ENCODE results near the gene OR10G7. TPM values are rescaled to one million over a fixed set of nuclear protein-coding genes. Genes with fewer than 3 reads are reported as not detected.
A peak's percentile ranks its signal among the peaks of the same experiment; 100 is the strongest.

OR10G7 gene
- total RNA-seq (not detected), polyA plus RNA-seq (ENCODE audit: insufficient read length in 2 of 2) (not detected)
- long read RNA-seq, donor 1 = 0 reads
- long read RNA-seq, donor 2, partial matches to known transcripts = 0 of 1 reads
- long read RNA-seq, donor 2, other reads (novel, unspliced or antisense) = 0 of 1 reads
- long read RNA-seq, donor 3 = 0 reads
- long read RNA-seq, donor 4 = 0 reads

GRCh38 chr11:124041254-124041653, at the start of gene OR10G7:
Gene OR10G7 (minus strand): TSS chr11:124041325. CDS start chr11:124039001, 2,324 bp downstream.
- H3K9me3 ChIP-seq (ENCODE audit: control insufficient read depth, insufficient read depth, low read length) = no peaks in the 10 kb centered on the region
- H3K4me1 ChIP-seq (ENCODE audit: control insufficient read depth, insufficient read depth, low read length) = no peaks in the 10 kb centered on the region
- H3K36me3 ChIP-seq (ENCODE audit: control insufficient read depth, insufficient read depth, low read length) = no peaks in the 10 kb centered on the region
- no peaks in the 10 kb centered on the region for H3K27me3 ChIP-seq (ENCODE audit: control insufficient read depth, insufficient read depth, low read length)
- H3K27ac ChIP-seq (ENCODE audit: low read depth, low read length) = no peak within 1 kb of the TSS
- H3K4me3 ChIP-seq (ENCODE audit: low read depth, low read length) = no peak within 1 kb of the TSS
- WGBS (ENCODE audit: insufficient coverage) = no CpG with 5 or more reads among the region's 1 CpG
- DNase-seq (ENCODE audit: low read depth in 4 of 6, low spot score in 6 of 6) = peak in 1 of 6 donors; percentile 21

DNA sequence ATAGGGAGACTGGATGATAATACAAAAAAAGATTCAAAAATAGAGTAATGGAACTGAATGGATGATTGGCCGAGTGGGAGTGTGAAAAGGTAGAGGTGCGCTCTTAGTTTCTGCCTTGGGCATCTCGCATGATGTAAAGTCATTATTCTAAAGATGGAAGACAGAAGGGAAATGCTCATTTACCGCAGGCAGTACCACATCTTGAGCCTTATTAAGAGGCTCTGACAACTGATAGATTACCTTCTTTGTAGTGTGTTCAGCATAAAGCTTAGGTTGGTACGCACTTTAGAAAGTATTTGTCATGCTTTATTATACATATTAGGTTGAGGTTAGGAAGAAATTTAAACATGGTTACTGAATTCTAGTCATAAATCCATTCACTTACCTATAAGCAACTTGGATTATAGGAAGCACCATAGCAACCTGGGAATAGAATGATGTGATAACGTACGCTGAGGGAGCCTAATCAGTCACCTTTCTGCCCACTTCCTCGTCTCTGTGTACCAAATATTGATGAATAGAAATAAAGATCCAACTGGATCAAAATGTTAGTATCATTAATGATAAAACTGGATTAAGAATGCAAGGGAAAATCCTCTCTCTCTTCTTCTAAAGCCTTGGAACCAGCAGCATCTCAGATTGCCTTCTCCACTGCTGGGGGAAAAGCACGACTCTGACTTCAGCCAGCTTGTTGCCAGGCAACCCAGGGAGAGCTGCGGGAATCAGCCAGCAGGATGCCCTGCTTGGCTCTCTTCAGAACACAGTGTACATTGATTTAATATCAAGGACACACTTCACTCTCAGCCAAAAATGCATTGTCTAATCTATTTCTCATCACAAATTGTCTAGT, 45.1 kb upstream of the OR10G7 start:
- Histone ChIP-seq H3K36me3 (ENCODE audit: control insufficient read depth, insufficient read depth, low read length) (no peaks in the 10 kb centered on the region), H3K4me3 (ENCODE audit: low read depth, low read length) (no peak overlapping the region), H3K9me3 (ENCODE audit: control insufficient read depth, insufficient read depth, low read length) (no peaks in the 10 kb centered on the region), H3K27ac (ENCODE audit: low read depth, low read length) (no peak overlapping the region), H3K27me3 (ENCODE audit: control insufficient read depth, insufficient read depth, low read length) (no peaks in the 10 kb centered on the region), H3K4me1 (ENCODE audit: control insufficient read depth, insufficient read depth, low read length) (no peaks in the 10 kb centered on the region)
- 24% methylated on average over 5 of the region's 10 CpGs for WGBS (ENCODE audit: insufficient coverage)
- peak; percentile 61 to 97 (median 76) for DNase-seq (ENCODE audit: low read depth in 4 of 6, low spot score in 6 of 6)

GRCh38 chr11:124085583-124085982, 44.5 kb upstream of the OR10G7 start:
- no peaks in the 10 kb centered on the region for H3K4me1 ChIP-seq (ENCODE audit: control insufficient read depth, insufficient read depth, low read length)
- 63% methylated on average over 3 of the region's 3 CpGs for WGBS (ENCODE audit: insufficient coverage)
- no peaks in the 10 kb centered on the region for H3K36me3 ChIP-seq (ENCODE audit: control insufficient read depth, insufficient read depth, low read length)
- DNase-seq (ENCODE audit: low read depth in 4 of 6, low spot score in 6 of 6) = peak in 1 of 6 donors; percentile 58
- no peaks in the 10 kb centered on the region for H3K9me3 ChIP-seq (ENCODE audit: control insufficient read depth, insufficient read depth, low read length)
- no peak overlapping the region for H3K4me3 ChIP-seq (ENCODE audit: low read depth, low read length)
- no peaks in the 10 kb centered on the region for H3K27me3 ChIP-seq (ENCODE audit: control insufficient read depth, insufficient read depth, low read length)
- H3K27ac ChIP-seq (ENCODE audit: low read depth, low read length) = no peak overlapping the region

DNA sequence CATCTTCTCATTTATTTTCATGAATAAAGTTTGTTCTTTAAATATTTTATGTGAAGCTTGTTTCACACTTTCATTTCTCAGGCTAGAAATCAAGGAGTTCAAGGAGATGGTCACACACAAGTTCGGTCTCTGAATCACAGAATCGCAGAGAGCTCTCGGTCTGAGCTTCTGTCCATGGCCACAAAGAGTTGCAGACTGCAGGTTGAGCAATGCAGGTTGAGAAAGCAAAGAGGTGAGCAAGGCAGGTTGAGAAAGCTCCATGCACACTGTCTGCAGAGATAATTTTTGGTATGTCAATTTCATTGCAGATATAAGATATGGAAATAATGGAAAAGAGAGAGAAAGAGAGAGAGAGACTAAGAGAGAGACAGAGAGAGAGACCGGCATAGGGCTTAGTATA, 41.2 kb upstream of the OR10G7 start:
- 91% methylated on average over 4 of the region's 4 CpGs for WGBS (ENCODE audit: insufficient coverage)
- no peaks in the 10 kb centered on the region for H3K36me3 ChIP-seq (ENCODE audit: control insufficient read depth, insufficient read depth, low read length)
- no peak overlapping the region for H3K4me3 ChIP-seq (ENCODE audit: low read depth, low read length)
- no peaks in the 10 kb centered on the region for H3K27me3 ChIP-seq (ENCODE audit: control insufficient read depth, insufficient read depth, low read length)
- H3K27ac ChIP-seq (ENCODE audit: low read depth, low read length) = no peak overlapping the region
- H3K4me1 ChIP-seq (ENCODE audit: control insufficient read depth, insufficient read depth, low read length) = no peaks in the 10 kb centered on the region
- DNase-seq (ENCODE audit: low read depth in 4 of 6, low spot score in 6 of 6) = no peak
- H3K9me3 ChIP-seq (ENCODE audit: control insufficient read depth, insufficient read depth, low read length) = no peaks in the 10 kb centered on the region

DNA sequence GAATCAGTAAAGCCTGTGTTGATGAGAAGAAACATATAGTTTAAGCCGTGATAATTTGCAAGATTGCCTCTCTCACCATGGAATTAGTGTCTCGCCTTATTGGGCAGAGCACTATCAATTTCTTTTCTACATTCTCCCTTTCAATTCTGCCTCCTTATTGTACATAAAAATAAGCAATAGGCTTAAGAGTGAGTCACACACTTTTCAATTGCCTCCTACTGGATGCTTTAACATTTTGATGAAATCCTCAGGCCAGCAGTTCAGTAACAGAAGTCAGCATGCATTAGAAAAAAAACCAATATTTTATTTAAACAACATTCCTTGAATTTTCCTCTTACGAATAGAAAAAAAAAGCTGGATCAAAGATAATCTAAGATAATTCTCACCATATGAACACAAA, 40.4 kb upstream of the OR10G7 start:
- Histone ChIP-seq H3K27me3 (ENCODE audit: control insufficient read depth, insufficient read depth, low read length) (no peaks in the 10 kb centered on the region), H3K4me1 (ENCODE audit: control insufficient read depth, insufficient read depth, low read length) (no peaks in the 10 kb centered on the region), H3K4me3 (ENCODE audit: low read depth, low read length) (no peak overlapping the region), H3K36me3 (ENCODE audit: control insufficient read depth, insufficient read depth, low read length) (no peaks in the 10 kb centered on the region), H3K9me3 (ENCODE audit: control insufficient read depth, insufficient read depth, low read length) (no peaks in the 10 kb centered on the region), H3K27ac (ENCODE audit: low read depth, low read length) (no peak overlapping the region)
- WGBS (ENCODE audit: insufficient coverage) = no CpG with 5 or more reads among the region's 3 CpGs
- no peak for DNase-seq (ENCODE audit: low read depth in 4 of 6, low spot score in 6 of 6)

GRCh38 chr11:124080327-124081001, 39.3 kb upstream of the OR10G7 start:
- Histone ChIP-seq H3K36me3 (ENCODE audit: control insufficient read depth, insufficient read depth, low read length) (no peaks in the 10 kb centered on the region), H3K27ac (ENCODE audit: low read depth, low read length) (no peak overlapping the region), H3K27me3 (ENCODE audit: control insufficient read depth, insufficient read depth, low read length) (no peaks in the 10 kb centered on the region), H3K4me1 (ENCODE audit: control insufficient read depth, insufficient read depth, low read length) (peaks cover 9% of the 10 kb centered on the region), H3K4me3 (ENCODE audit: low read depth, low read length) (no peak overlapping the region), H3K9me3 (ENCODE audit: control insufficient read depth, insufficient read depth, low read length) (no peaks in the 10 kb centered on the region)
- WGBS (ENCODE audit: insufficient coverage) = 76% methylated on average over 6 of the region's 8 CpGs
- no peak for DNase-seq (ENCODE audit: low read depth in 4 of 6, low spot score in 6 of 6)

GRCh38 chr11:124079631-124080326, 38.7 kb upstream of the OR10G7 start:
- DNase-seq (ENCODE audit: low read depth in 4 of 6, low spot score in 6 of 6) = no peak
- Histone ChIP-seq H3K27ac (ENCODE audit: low read depth, low read length) (no peak overlapping the region), H3K4me1 (ENCODE audit: control insufficient read depth, insufficient read depth, low read length) (peaks cover 12% of the 10 kb centered on the region), H3K27me3 (ENCODE audit: control insufficient read depth, insufficient read depth, low read length) (no peaks in the 10 kb centered on the region), H3K9me3 (ENCODE audit: control insufficient read depth, insufficient read depth, low read length) (no peaks in the 10 kb centered on the region), H3K4me3 (ENCODE audit: low read depth, low read length) (no peak overlapping the region), H3K36me3 (ENCODE audit: control insufficient read depth, insufficient read depth, low read length) (no peaks in the 10 kb centered on the region)
- WGBS (ENCODE audit: insufficient coverage) = 79% methylated on average over 2 of the region's 8 CpGs

GRCh38 chr11:124078591-124078990, 37.5 kb upstream of the OR10G7 start:
- Histone ChIP-seq H3K27ac (ENCODE audit: low read depth, low read length) (no peak overlapping the region), H3K9me3 (ENCODE audit: control insufficient read depth, insufficient read depth, low read length) (no peaks in the 10 kb centered on the region), H3K4me3 (ENCODE audit: low read depth, low read length) (no peak overlapping the region), H3K27me3 (ENCODE audit: control insufficient read depth, insufficient read depth, low read length) (no peaks in the 10 kb centered on the region), H3K4me1 (ENCODE audit: control insufficient read depth, insufficient read depth, low read length) (peaks cover 12% of the 10 kb centered on the region), H3K36me3 (ENCODE audit: control insufficient read depth, insufficient read depth, low read length) (no peaks in the 10 kb centered on the region)
- no peak for DNase-seq (ENCODE audit: low read depth in 4 of 6, low spot score in 6 of 6)
- WGBS (ENCODE audit: insufficient coverage) = 56% methylated on average over 1 of the region's 2 CpGs

DNA sequence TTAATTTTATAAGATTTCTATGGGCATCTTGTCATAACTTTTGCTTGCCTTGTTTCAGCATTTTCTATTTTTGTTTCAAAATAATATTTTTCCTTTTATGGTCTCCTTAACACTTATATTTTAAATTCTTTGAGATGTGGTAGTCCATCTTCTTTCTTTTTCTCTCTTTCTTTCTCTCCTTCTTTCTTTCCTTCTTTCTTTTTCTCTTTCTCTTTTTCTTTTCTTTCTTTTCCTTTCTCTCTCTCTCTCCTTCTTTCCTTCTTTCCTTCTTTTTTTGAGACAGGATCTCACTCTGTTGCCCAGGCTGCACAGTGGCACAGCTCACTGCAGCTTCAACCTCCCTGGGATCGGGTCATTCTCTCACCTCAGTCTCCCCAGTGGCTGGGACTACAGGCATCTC, 36.1 kb upstream of the OR10G7 start:
- WGBS (ENCODE audit: insufficient coverage) = no CpG with 5 or more reads among the region's 1 CpG
- H3K36me3 ChIP-seq (ENCODE audit: control insufficient read depth, insufficient read depth, low read length) = no peaks in the 10 kb centered on the region
- no peaks in the 10 kb centered on the region for H3K9me3 ChIP-seq (ENCODE audit: control insufficient read depth, insufficient read depth, low read length)
- H3K4me1 ChIP-seq (ENCODE audit: control insufficient read depth, insufficient read depth, low read length) = peaks cover 12% of the 10 kb centered on the region
- no peak overlapping the region for H3K4me3 ChIP-seq (ENCODE audit: low read depth, low read length)
- no peak overlapping the region for H3K27ac ChIP-seq (ENCODE audit: low read depth, low read length)
- no peaks in the 10 kb centered on the region for H3K27me3 ChIP-seq (ENCODE audit: control insufficient read depth, insufficient read depth, low read length)
- DNase-seq (ENCODE audit: low read depth in 4 of 6, low spot score in 6 of 6) = no peak
